GM21717 (cell line): ENCODE results near the gene OR51E2.
"Not testable (repeated sequence)": the region's sequence is repeated elsewhere in the genome, so short reads cannot be mapped to it uniquely, and the experiment has no call there.

Experiments
- ATAC-seq: cut with Tn5 transposase; IDR thresholded peaks from one replicate; pipeline ENCODE4 v1.9.1; 2021; ENCODE audit warnings: mild to moderate bottlenecking, moderate library complexity; ENCODE audit not compliant: unreplicated experiment

OR51E2 gene

GRCh38 chr11:4697585-4697984 is at the start of gene OR51E2:
TSS of gene OR51E2 (minus strand) at chr11:4697853. CDS start at chr11:4682711, 15,142 bp downstream.
- ATAC-seq, result no peak

- ATAC-seq, result no peak
Observed at GRCh38 chr11:4740735-4741134, 43.1 kb upstream of the OR51E2 start.

GRCh38 chr11:4727171-4727570 is 29.5 kb upstream of the OR51E2 start:
- ATAC-seq, result no peak

GRCh38 chr11:4722616-4723534 is 25.2 kb upstream of the OR51E2 start:
- not testable (repeated sequence) for ATAC-seq

GRCh38 chr11:4714300-4714699 is 16.6 kb upstream of the OR51E2 start:
- ATAC-seq, result no peak

- no peak for ATAC-seq
Observed at GRCh38 chr11:4713241-4713640, 15.6 kb upstream of the OR51E2 start.

GRCh38 chr11:4704790-4705334 is 7.2 kb upstream of the OR51E2 start:
- ATAC-seq, result no peak

- ATAC-seq, result no peak
Observed at GRCh38 chr11:4704054-4704789, 6.6 kb upstream of the OR51E2 start, which contains the start of gene MMP26. TSS of gene MMP26 (plus strand) at chr11:4704784.

GRCh38 chr11:4700436-4700820 is 2.8 kb upstream of the OR51E2 start:
- ATAC-seq, result no peak

GRCh38 chr11:4699697-4700435 is 2.2 kb upstream of the OR51E2 start:
- ATAC-seq, result peak; percentile 98

- no peak for ATAC-seq
Observed at GRCh38 chr11:4695442-4695841, 2.2 kb downstream of the OR51E2 start.

- ATAC-seq, result no peak
Observed at GRCh38 chr11:4684631-4685285, 12.9 kb downstream of the OR51E2 start.

GRCh38 chr11:4682623-4683419 is 14.8 kb downstream of the OR51E2 start:
- no peak for ATAC-seq

- ATAC-seq, result no peak
Observed at GRCh38 chr11:4680341-4680740, 17.3 kb downstream of the OR51E2 start.

GRCh38 chr11:4677948-4678347 is 19.7 kb downstream of the OR51E2 start:
- no peak for ATAC-seq

- ATAC-seq, result no peak
Observed at GRCh38 chr11:4673781-4674180, 23.9 kb downstream of the OR51E2 start.

GRCh38 chr11:4672470-4672869 is 25.2 kb downstream of the OR51E2 start:
- ATAC-seq, result no peak

GRCh38 chr11:4671741-4672140 is 25.9 kb downstream of the OR51E2 start:
- ATAC-seq, result no peak

GRCh38 chr11:4665424-4665823 is 32.2 kb downstream of the OR51E2 start:
- no peak for ATAC-seq

GRCh38 chr11:4664786-4665185 is 32.9 kb downstream of the OR51E2 start:
- ATAC-seq, result no peak
